ENCODE results near the gene PHF1. TPM values are rescaled to one million over a fixed set of nuclear protein-coding genes. Genes with fewer than 3 reads are reported as not detected.

The PHF1 gene
- total and polyA plus RNA-seq, 2 of the 13 experiments (the other 11 are each of a cell fraction or from before 2014, with no cell fraction given): 25.4 to 61.9 TPM

GRCh38 chr6:33410050-33410710 lies 634 bp upstream of the PHF1 start (continued):
- TF ChIP-seq, protein P1, sequence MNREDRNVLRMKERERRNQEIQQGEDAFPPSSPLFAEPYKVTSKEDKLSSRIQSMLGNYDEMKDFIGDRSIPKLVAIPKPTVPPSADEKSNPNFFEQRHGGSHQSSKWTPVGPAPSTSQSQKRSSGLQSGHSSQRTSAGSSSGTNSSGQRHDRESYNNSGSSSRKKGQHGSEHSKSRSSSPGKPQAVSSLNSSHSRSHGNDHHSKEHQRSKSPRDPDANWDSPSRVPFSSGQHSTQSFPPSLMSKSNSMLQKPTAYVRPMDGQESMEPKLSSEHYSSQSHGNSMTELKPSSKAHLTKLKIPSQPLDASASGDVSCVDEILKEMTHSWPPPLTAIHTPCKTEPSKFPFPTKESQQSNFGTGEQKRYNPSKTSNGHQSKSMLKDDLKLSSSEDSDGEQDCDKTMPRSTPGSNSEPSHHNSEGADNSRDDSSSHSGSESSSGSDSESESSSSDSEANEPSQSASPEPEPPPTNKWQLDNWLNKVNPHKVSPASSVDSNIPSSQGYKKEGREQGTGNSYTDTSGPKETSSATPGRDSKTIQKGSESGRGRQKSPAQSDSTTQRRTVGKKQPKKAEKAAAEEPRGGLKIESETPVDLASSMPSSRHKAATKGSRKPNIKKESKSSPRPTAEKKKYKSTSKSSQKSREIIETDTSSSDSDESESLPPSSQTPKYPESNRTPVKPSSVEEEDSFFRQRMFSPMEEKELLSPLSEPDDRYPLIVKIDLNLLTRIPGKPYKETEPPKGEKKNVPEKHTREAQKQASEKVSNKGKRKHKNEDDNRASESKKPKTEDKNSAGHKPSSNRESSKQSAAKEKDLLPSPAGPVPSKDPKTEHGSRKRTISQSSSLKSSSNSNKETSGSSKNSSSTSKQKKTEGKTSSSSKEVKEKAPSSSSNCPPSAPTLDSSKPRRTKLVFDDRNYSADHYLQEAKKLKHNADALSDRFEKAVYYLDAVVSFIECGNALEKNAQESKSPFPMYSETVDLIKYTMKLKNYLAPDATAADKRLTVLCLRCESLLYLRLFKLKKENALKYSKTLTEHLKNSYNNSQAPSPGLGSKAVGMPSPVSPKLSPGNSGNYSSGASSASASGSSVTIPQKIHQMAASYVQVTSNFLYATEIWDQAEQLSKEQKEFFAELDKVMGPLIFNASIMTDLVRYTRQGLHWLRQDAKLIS (CRISPR knock-in tag; IDR thresholded peaks at IDR 0.05): no peak
- no peak for TF ChIP-seq NAIF1 (CRISPR knock-in tag; IDR thresholded peaks at IDR 0.05; ENCODE audit: borderline replicate concordance)
- TF ChIP-seq THAP9 (CRISPR knock-in tag; IDR thresholded peaks at IDR 0.05; ENCODE audit: borderline replicate concordance): peak; percentile 87; the same call in 1 of the 2 replicates
- peak; percentile 65 for TF ChIP-seq HOMEZ (CRISPR knock-in tag; IDR thresholded peaks at IDR 0.05; ENCODE audit: low read depth)
- TF ChIP-seq CSRNP1 (CRISPR knock-in tag; IDR thresholded peaks at IDR 0.05): peak; percentile 99
- peak; percentile 96 for TF ChIP-seq ZNF547 (CRISPR knock-in tag; IDR thresholded peaks at IDR 0.05)
- TF ChIP-seq ZBTB25 (CRISPR knock-in tag; IDR thresholded peaks at IDR 0.05): peak; percentile 97
- no peak for TF ChIP-seq RAD51 (IDR thresholded peaks at IDR 0.05; ENCODE audit: borderline replicate concordance)
- peak; percentile 55 for TF ChIP-seq MED8 (CRISPR knock-in tag; IDR thresholded peaks at IDR 0.05; ENCODE audit: insufficient replicate concordance)
- TF ChIP-seq CHD4 (IDR thresholded peaks at IDR 0.05; ENCODE audit: borderline replicate concordance, low read length): no peak
- TF ChIP-seq ZNF280D (CRISPR knock-in tag; IDR thresholded peaks at IDR 0.05): peak; percentile 91
- TF ChIP-seq FOXA3 (CRISPR knock-in tag; IDR thresholded peaks at IDR 0.05): peak; percentile 71
- peak; percentile 78 for TF ChIP-seq SIN3B (IDR thresholded peaks at IDR 0.05; ENCODE audit: low read length)
- peak; percentile 57; the same call in 1 of the 2 replicates for TF ChIP-seq BHLHE40 (IDR thresholded peaks at IDR 0.05; ENCODE audit: low read length)
